GM23338 (cell line): ENCODE data around the gene PDE1A. TPM values are rescaled to one million over a fixed set of nuclear protein-coding genes. Genes with fewer than 3 reads are reported as not detected.

Experiments used
- ATAC-seq: fragments of 200-7000 bp; cut with Tn5 transposase; 3 replicates; pipeline ENCODE4 v1.9.1; 2020
- DNase-seq: peaks from one replicate; pipeline ENCODE4 v3.0.0-alpha.2; 2015; ENCODE audit warnings: low spot score
- H2AFZ ChIP-seq: fragments of 200-600 bp; sonication (generic); 2 replicates; pipeline ENCODE4 v1.8.0; 2016; ENCODE audit warnings: antibody characterized with exemption, mild to moderate bottlenecking, moderate library complexity
- H3F3A ChIP-seq: fragments of 200-600 bp; sonication (generic); replicated peaks from 2 replicates; pipeline ENCODE4 v1.8.0; 2017; ENCODE audit warnings: antibody characterized with exemption, mixed run types, low read depth
- H3K27ac ChIP-seq: fragments of 200-600 bp; sonication (generic); 2 replicates; pipeline ENCODE4 v1.6.1; 2016; ENCODE audit warnings: low read depth
- H3K27me3 ChIP-seq: fragments of 200-600 bp; sonication (generic); 2 replicates; pipeline ENCODE4 v1.8.0; 2016; ENCODE audit warnings: mild to moderate bottlenecking, mixed run types, moderate library complexity; ENCODE audit not compliant: insufficient read depth
- H3K36me3 ChIP-seq: fragments of 200-600 bp; sonication (generic); 2 replicates; pipeline ENCODE4 v1.8.0; 2016; ENCODE audit warnings: mild to moderate bottlenecking; ENCODE audit not compliant: insufficient read depth
- H3K4me1 ChIP-seq: fragments of 200-600 bp; sonication (generic); 2 replicates; pipeline ENCODE4 v1.8.0; 2016; ENCODE audit warnings: mild to moderate bottlenecking, moderate library complexity; ENCODE audit not compliant: insufficient read depth
- H3K4me2 ChIP-seq: fragments of 200-600 bp; sonication (generic); 2 replicates; pipeline ENCODE4 v1.7.1; 2017; ENCODE audit warnings: mixed run types
- H3K4me3 ChIP-seq: fragments of 200-600 bp; sonication (generic); 2 replicates; pipeline ENCODE4 v1.6.1; 2016; ENCODE audit warnings: mixed run types
- H3K79me2 ChIP-seq: fragments of 200-600 bp; sonication (generic); replicated peaks from 2 replicates; pipeline ENCODE4 v1.8.0; 2017; ENCODE audit warnings: mild to moderate bottlenecking; ENCODE audit not compliant: insufficient read depth
- H3K9me2 ChIP-seq: fragments of 200-600 bp; sonication (generic); 2 replicates; pipeline ENCODE4 v1.8.0; 2017; ENCODE audit not compliant: insufficient read depth
- H4K20me1 ChIP-seq: fragments of 200-600 bp; sonication (generic); replicated peaks from 2 replicates; pipeline ENCODE4 v1.8.0; 2017; ENCODE audit warnings: mild to moderate bottlenecking; ENCODE audit not compliant: insufficient read depth
- H3K27ac Mint-ChIP-seq: 2 replicates; pipeline ENCODE4 v1.8.0; 2020; ENCODE audit warnings: inconsistent platforms, mild to moderate bottlenecking, moderate library complexity, mixed read lengths
- H3K27me3 Mint-ChIP-seq: 3 replicates; pipeline ENCODE4 v1.8.0; 2022; ENCODE audit warnings: low read depth, mild to moderate bottlenecking, moderate library complexity, mixed read lengths, inconsistent platforms; ENCODE audit not compliant: insufficient read depth, poor library complexity
- H3K36me3 Mint-ChIP-seq: 3 replicates; pipeline ENCODE4 v1.8.0; 2021; ENCODE audit warnings: low read depth, mild to moderate bottlenecking, inconsistent platforms, moderate library complexity, mixed read lengths
- H3K4me1 Mint-ChIP-seq: 3 replicates; pipeline ENCODE4 v1.8.0; 2020; ENCODE audit warnings: mild to moderate bottlenecking, inconsistent platforms, mixed read lengths
- H3K4me3 Mint-ChIP-seq: 3 replicates; pipeline ENCODE4 v1.8.0; 2021; ENCODE audit warnings: moderate library complexity, mild to moderate bottlenecking, inconsistent platforms, mixed read lengths
- H3K9me3 Mint-ChIP-seq: 3 replicates; pipeline ENCODE4 v1.8.0; 2020; ENCODE audit warnings: moderate library complexity, mild to moderate bottlenecking, inconsistent platforms, mixed read lengths
- JUNB ChIP-seq: IDR thresholded peaks from one replicate; pipeline ENCODE4 v1.6.1; 2016; ENCODE audit warnings: antibody characterized with exemption; ENCODE audit not compliant: unreplicated experiment
- REST ChIP-seq: IDR thresholded peaks from one replicate; pipeline ENCODE4 v1.6.1; 2018; ENCODE audit warnings: antibody characterized with exemption; ENCODE audit not compliant: unreplicated experiment
- ZNF114 ChIP-seq: fragments of 250-450 bp; sonication (Bioruptor Pico); IDR thresholded peaks from 2 replicates; pipeline ENCODE4 v1.5.0; 2020; ENCODE audit warnings: mild to moderate bottlenecking, moderate library complexity
- polyA plus RNA-seq: library from polyadenylated mRNA; unstranded; fragments of >200 nt; fragmentation: Nextera tagmentation; extraction: Ambion mirVana; gene quantifications from 2 replicates; pipeline ENCODE4 v1.2.1, GENCODE V29; 2016
- total RNA-seq: library from RNA; depleted of rRNA; stranded (reverse); fragments of >200 nt; shearing (Covaris generic); gene quantifications from 2 replicates; pipeline ENCODE4 v1.2.3, GENCODE V29; 2014
- TF ChIP-seq, protein P1 (sequence below), 2 experiments: fragments of 200-600 bp in 1 of 2; sonication (generic) in 1 of 2; conservative IDR thresholded peaks; 2 replicates each; pipeline versions ENCODE4 v1.5.1 to v1.6.1; 2016 to 2017; ENCODE audit warnings: antibody characterized with exemption in 2 of 2, low read depth in 2 of 2, mild to moderate bottlenecking in 2 of 2, moderate library complexity in 1 of 2

Gene PDE1A
- total and polyA plus RNA-seq, 2 experiments from 2014 or later, result 0.28 to 0.31 TPM

DNA sequence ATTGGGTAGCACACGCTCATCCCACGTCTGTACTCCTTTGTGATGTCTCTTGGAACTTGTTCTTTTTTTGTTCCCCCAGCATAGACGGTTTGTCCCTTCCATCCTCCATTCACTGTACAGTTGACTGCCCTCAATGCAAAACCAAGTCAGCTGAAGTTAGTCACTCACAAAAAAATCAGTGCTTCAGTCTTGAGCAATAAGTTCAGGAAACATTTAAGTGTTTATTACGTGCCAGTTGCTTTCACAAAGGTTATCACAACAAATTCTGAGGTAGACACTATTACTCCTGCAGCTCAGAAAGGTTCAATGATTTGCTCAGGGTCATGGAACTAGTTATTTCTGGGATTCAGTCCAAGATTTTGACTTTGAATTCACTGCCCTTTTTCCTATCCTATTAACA is 102.2 kb downstream of the PDE1A start:
- H3K79me2 ChIP-seq, result no peaks in the 10 kb centered on the region
- H3K36me3 Mint-ChIP-seq, result no peaks in the 10 kb centered on the region
- ATAC-seq, result no peak
- H3K9me2 ChIP-seq, result peaks cover 5% of the 10 kb centered on the region
- no peak overlapping the region for H3K4me3 Mint-ChIP-seq
- H3K27me3 Mint-ChIP-seq, result no peaks in the 10 kb centered on the region
- H3K27ac ChIP-seq, result no peak overlapping the region
- no peak overlapping the region for H3K27ac Mint-ChIP-seq
- no peak overlapping the region for H2AFZ ChIP-seq
- no peaks in the 10 kb centered on the region for H3K27me3 ChIP-seq
- H3F3A ChIP-seq, result no peaks in the 10 kb centered on the region
- H3K4me3 ChIP-seq, result no peak overlapping the region
- no peaks in the 10 kb centered on the region for H3K36me3 ChIP-seq
- no peaks in the 10 kb centered on the region for H3K4me1 Mint-ChIP-seq
- H3K4me1 ChIP-seq, result no peaks in the 10 kb centered on the region
- no peaks in the 10 kb centered on the region for H4K20me1 ChIP-seq
- no peaks in the 10 kb centered on the region for H3K9me3 Mint-ChIP-seq
- TF ChIP-seq, protein P1, sequence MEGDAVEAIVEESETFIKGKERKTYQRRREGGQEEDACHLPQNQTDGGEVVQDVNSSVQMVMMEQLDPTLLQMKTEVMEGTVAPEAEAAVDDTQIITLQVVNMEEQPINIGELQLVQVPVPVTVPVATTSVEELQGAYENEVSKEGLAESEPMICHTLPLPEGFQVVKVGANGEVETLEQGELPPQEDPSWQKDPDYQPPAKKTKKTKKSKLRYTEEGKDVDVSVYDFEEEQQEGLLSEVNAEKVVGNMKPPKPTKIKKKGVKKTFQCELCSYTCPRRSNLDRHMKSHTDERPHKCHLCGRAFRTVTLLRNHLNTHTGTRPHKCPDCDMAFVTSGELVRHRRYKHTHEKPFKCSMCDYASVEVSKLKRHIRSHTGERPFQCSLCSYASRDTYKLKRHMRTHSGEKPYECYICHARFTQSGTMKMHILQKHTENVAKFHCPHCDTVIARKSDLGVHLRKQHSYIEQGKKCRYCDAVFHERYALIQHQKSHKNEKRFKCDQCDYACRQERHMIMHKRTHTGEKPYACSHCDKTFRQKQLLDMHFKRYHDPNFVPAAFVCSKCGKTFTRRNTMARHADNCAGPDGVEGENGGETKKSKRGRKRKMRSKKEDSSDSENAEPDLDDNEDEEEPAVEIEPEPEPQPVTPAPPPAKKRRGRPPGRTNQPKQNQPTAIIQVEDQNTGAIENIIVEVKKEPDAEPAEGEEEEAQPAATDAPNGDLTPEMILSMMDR (conservative IDR thresholded peaks at IDR 0.05; ENCODE audit: low read depth in 2 of 2), result no peak
- DNase-seq, result no peak
- no peak overlapping the region for H3K4me2 ChIP-seq

DNA sequence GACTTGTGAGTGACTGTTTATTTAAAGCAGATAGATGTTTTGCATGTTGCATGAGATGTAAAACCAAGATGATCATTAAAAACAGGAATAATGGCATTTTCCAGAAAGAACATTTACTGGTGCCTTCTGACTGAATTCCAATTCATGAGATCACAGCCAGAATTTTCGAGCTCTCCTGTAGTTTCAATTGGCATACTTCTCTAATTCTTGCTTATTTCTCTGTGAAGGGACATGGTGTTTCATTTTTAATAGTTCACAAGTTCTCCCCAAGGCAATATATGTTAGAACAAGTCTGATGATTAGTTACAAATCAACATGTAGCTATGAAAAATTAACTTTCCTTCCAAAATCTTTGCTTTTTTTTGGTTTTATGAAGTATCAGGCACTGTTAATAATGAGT is 105.7 kb downstream of the PDE1A start:
- ATAC-seq (no peak), DNase-seq (no peak)
- no peaks in the 10 kb centered on the region for H3K36me3 Mint-ChIP-seq
- H3K4me3 Mint-ChIP-seq, result no peak overlapping the region
- Histone ChIP-seq H3K27me3 (no peaks in the 10 kb centered on the region), H3K4me1 (no peaks in the 10 kb centered on the region), H3F3A (no peaks in the 10 kb centered on the region), H3K27ac (no peak overlapping the region), H3K4me3 (no peak overlapping the region), H4K20me1 (no peaks in the 10 kb centered on the region), H3K9me2 (no peaks in the 10 kb centered on the region; the same call in 1 of the 2 replicates), H3K4me2 (no peak overlapping the region), H3K36me3 (no peaks in the 10 kb centered on the region), H2AFZ (no peak overlapping the region), H3K79me2 (no peaks in the 10 kb centered on the region)
- TF ChIP-seq ZNF114 (no peak), JUNB (no peak)
- H3K27ac Mint-ChIP-seq, result no peak overlapping the region
- peaks cover 3% of the 10 kb centered on the region; the same call in 2 of the 3 replicates for H3K4me1 Mint-ChIP-seq
- H3K27me3 Mint-ChIP-seq, result no peaks in the 10 kb centered on the region
- no peaks in the 10 kb centered on the region for H3K9me3 Mint-ChIP-seq

GRCh38 chr2:182319556-182320505 is 107.0 kb downstream of the PDE1A start:
- H3K9me2 ChIP-seq, result no peaks in the 10 kb centered on the region; the same call in 1 of the 2 replicates
- no peaks in the 10 kb centered on the region for H4K20me1 ChIP-seq
- no peaks in the 10 kb centered on the region for H3K27me3 Mint-ChIP-seq
- no peak overlapping the region for H2AFZ ChIP-seq
- H3K4me1 ChIP-seq, result no peaks in the 10 kb centered on the region
- H3F3A ChIP-seq, result no peaks in the 10 kb centered on the region
- no peaks in the 10 kb centered on the region for H3K27me3 ChIP-seq
- DNase-seq (no peak), ATAC-seq (no peak)
- no peak overlapping the region for H3K4me3 ChIP-seq
- no peak overlapping the region for H3K4me3 Mint-ChIP-seq
- no peak overlapping the region for H3K4me2 ChIP-seq
- H3K36me3 Mint-ChIP-seq, result no peaks in the 10 kb centered on the region
- H3K4me1 Mint-ChIP-seq, result peaks cover 3% of the 10 kb centered on the region; the same call in 2 of the 3 replicates
- H3K9me3 Mint-ChIP-seq, result no peaks in the 10 kb centered on the region
- no peak overlapping the region for H3K27ac ChIP-seq
- peak overlapping the region; percentile 78; the same call in 1 of the 2 replicates for H3K27ac Mint-ChIP-seq
- H3K36me3 ChIP-seq, result no peaks in the 10 kb centered on the region
- no peaks in the 10 kb centered on the region for H3K79me2 ChIP-seq
- TF ChIP-seq REST (no peak), JUNB (no peak)
